ENCODE measurements around the gene DACT3. TPM values are rescaled to one million over a fixed set of nuclear protein-coding genes. Genes with fewer than 3 reads are reported as not detected.

The DACT3 gene
- total RNA-seq, 1 experiment from 2014 or later: 1.9 TPM

- Histone ChIP-seq H3K27me3 (ENCODE audit: low read length) (no peaks in the 10 kb centered on the region), H4K20me1 (ENCODE audit: low read length) (no peaks in the 10 kb centered on the region), H3K9me3 (ENCODE audit: low read length) (no peaks in the 10 kb centered on the region), H3F3A (ENCODE audit: low read length, unreplicated experiment) (no peaks in the 10 kb centered on the region), H3K36me3 (ENCODE audit: low read depth, low read length) (no peaks in the 10 kb centered on the region), H3K9me2 (replicated peaks; ENCODE audit: low read length) (no peaks in the 10 kb centered on the region), H3K4me3 (ENCODE audit: low read length) (no peak overlapping the region), H3K4me2 (ENCODE audit: low read length) (no peak overlapping the region), H3K27ac (ENCODE audit: low read length) (no peak overlapping the region), H3K4me1 (ENCODE audit: insufficient read depth, low read length) (no peaks in the 10 kb centered on the region), H3K9ac (ENCODE audit: low read length) (no peak overlapping the region), H2AFZ (ENCODE audit: low read length) (no peak overlapping the region), H3K79me2 (ENCODE audit: low read length) (no peaks in the 10 kb centered on the region)
- DNase-seq: peak; percentile 37
- CTCF ChIA-PET: no interaction called here
- intact Hi-C loops (cut with micrococcal nuclease): no loop called here
- TSS peak; percentile 35 for BruUV-seq (replicated peaks)
- ATAC-seq: peak; percentile 38; the same call in 1 of the 2 replicates
- no peak for TF ChIP-seq EZH2phosphoT487 (IDR thresholded peaks at IDR 0.05; ENCODE audit: borderline replicate concordance, low read length)
- POLR2A ChIA-PET (ENCODE audit: unreplicated experiment): no interaction called here
Observed at GRCh38 chr19:46674416-46675178, 13.6 kb upstream of the DACT3 start.

GRCh38 chr19:46670813-46671212 lies 9.8 kb upstream of the DACT3 start:
- Histone ChIP-seq H3K79me2 (ENCODE audit: low read length) (no peaks in the 10 kb centered on the region), H3K4me2 (ENCODE audit: low read length) (no peak overlapping the region), H3K4me3 (ENCODE audit: low read length) (no peak overlapping the region), H3K9me2 (replicated peaks; ENCODE audit: low read length) (no peaks in the 10 kb centered on the region), H4K20me1 (ENCODE audit: low read length) (no peaks in the 10 kb centered on the region), H3K9me3 (ENCODE audit: low read length) (no peaks in the 10 kb centered on the region), H3K27ac (ENCODE audit: low read length) (no peak overlapping the region), H3K4me1 (ENCODE audit: insufficient read depth, low read length) (no peaks in the 10 kb centered on the region), H3K27me3 (ENCODE audit: low read length) (no peaks in the 10 kb centered on the region), H2AFZ (ENCODE audit: low read length) (no peak overlapping the region), H3F3A (ENCODE audit: low read length, unreplicated experiment) (no peaks in the 10 kb centered on the region), H3K9ac (ENCODE audit: low read length) (no peak overlapping the region), H3K36me3 (ENCODE audit: low read depth, low read length) (no peaks in the 10 kb centered on the region)
- DNase-seq (peak; percentile 5), ATAC-seq (no peak; the same call in 1 of the 2 replicates)
- CTCF ChIA-PET: no interaction called here
- intact Hi-C loops (cut with micrococcal nuclease): no loop called here
- no peak for TF ChIP-seq EZH2 (IDR thresholded peaks at IDR 0.05; ENCODE audit: low read length, unreplicated experiment)
- TF ChIP-seq EZH2phosphoT487 (IDR thresholded peaks at IDR 0.05; ENCODE audit: borderline replicate concordance, low read length): no peak
- no peak for TF ChIP-seq CTCF (conservative IDR thresholded peaks at IDR 0.05; ENCODE audit: low read depth, low read length)
- BruUV-seq (replicated peaks): TSS peak; percentile 19
- POLR2A ChIA-PET (ENCODE audit: unreplicated experiment): no interaction called here

- Histone ChIP-seq H3K36me3 (ENCODE audit: low read depth, low read length) (no peaks in the 10 kb centered on the region), H3K4me1 (ENCODE audit: insufficient read depth, low read length) (no peaks in the 10 kb centered on the region), H3K27ac (ENCODE audit: low read length) (no peak overlapping the region), H3K9me3 (ENCODE audit: low read length) (no peaks in the 10 kb centered on the region), H3K9me2 (replicated peaks; ENCODE audit: low read length) (no peaks in the 10 kb centered on the region), H3K4me3 (ENCODE audit: low read length) (no peak overlapping the region), H3K4me2 (ENCODE audit: low read length) (no peak overlapping the region), H3K9ac (ENCODE audit: low read length) (no peak overlapping the region), H3F3A (ENCODE audit: low read length, unreplicated experiment) (no peaks in the 10 kb centered on the region), H2AFZ (ENCODE audit: low read length) (no peak overlapping the region), H4K20me1 (ENCODE audit: low read length) (no peaks in the 10 kb centered on the region), H3K79me2 (ENCODE audit: low read length) (no peaks in the 10 kb centered on the region), H3K27me3 (ENCODE audit: low read length) (no peaks in the 10 kb centered on the region)
- BruUV-seq (replicated peaks): no TSS peak
- ATAC-seq (no peak), DNase-seq (no peak)
- ChIA-PET POLR2A (ENCODE audit: unreplicated experiment) (no interaction called here), CTCF (no interaction called here)
- TF ChIP-seq EZH2phosphoT487 (IDR thresholded peaks at IDR 0.05; ENCODE audit: borderline replicate concordance, low read length): no peak
- no peak for TF ChIP-seq EZH2 (IDR thresholded peaks at IDR 0.05; ENCODE audit: low read length, unreplicated experiment)
- no peak for TF ChIP-seq CTCF (conservative IDR thresholded peaks at IDR 0.05; ENCODE audit: low read depth, low read length)
- intact Hi-C loops (cut with micrococcal nuclease): no loop called here
Observed at GRCh38 chr19:46668662-46669061, 7.7 kb upstream of the DACT3 start.
